HG03103 (cell line): ENCODE results near the gene MAOA.
"Not testable (repeated sequence)": the region's sequence is repeated elsewhere in the genome, so short reads cannot be mapped to it uniquely, and the experiment has no call there.

Experiments used
- ATAC-seq: cut with Tn5 transposase; IDR thresholded peaks from one replicate; pipeline ENCODE4 v1.9.1; 2021; ENCODE audit warnings: low read depth; ENCODE audit not compliant: unreplicated experiment

The MAOA gene

GRCh38 chrX:43707812-43708548, 51.9 kb downstream of the MAOA start:
- no peak for ATAC-seq

DNA sequence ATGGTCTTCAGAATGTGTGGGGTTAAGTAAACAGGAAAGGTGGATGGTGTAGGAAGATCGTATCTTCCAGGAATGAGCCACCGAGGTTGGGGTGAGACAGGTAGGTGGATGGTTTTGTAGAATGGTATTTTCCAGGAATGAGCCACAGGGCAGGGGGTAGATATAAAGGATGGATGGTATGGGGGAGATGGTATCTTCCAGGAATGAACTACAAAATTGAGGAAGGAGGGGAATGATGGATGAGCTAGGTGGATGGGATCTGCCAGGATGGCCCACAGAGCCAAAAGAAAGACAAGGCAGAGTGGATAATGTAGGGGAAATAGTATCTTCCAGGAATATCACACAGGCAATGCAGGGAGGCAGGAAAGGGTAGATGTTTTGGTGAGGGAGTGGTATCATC, 60.0 kb downstream of the MAOA start:
- no peak for ATAC-seq

DNA sequence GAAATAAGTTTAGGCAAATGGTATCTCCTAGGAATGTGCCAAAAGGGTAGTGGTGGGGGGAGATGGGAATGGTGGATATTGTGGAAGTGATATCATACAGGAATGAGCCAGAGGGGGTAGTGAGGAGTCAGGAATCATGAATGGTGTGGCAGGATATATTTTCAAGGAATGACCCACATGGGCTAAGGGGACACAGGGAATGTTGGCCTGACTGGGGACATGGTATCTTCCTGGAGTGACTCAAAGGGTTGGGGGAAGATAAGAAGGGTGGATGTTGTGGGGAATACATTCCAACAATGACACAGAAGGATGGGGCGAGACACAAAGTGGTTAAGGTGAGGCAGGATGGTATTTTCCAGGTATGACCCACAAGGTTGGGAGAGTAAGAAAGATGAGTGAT, 60.6 kb downstream of the MAOA start:
- ATAC-seq: no peak

- ATAC-seq: no peak
Measured at GRCh38 chrX:43717161-43717560, 61.1 kb downstream of the MAOA start.

DNA sequence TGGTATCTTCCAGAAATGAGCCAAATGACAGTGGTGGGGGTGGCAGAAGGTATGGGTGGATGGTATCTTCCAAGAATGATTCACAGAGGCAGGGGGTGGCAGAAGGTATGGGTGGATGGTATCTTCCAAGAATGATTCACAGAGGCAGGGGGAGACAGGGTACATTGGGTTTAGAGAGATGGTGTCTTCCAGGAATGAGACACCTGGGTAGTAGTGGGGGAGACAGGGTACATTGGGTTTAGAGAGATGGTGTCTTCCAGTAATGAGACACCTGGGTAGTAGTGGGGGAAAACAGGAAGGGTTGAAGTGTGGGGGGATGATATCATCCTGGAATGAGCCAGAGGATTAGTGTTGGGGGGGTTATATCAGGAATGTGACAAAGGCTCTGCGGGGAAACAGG, 62.0 kb downstream of the MAOA start:
- ATAC-seq: no peak

DNA sequence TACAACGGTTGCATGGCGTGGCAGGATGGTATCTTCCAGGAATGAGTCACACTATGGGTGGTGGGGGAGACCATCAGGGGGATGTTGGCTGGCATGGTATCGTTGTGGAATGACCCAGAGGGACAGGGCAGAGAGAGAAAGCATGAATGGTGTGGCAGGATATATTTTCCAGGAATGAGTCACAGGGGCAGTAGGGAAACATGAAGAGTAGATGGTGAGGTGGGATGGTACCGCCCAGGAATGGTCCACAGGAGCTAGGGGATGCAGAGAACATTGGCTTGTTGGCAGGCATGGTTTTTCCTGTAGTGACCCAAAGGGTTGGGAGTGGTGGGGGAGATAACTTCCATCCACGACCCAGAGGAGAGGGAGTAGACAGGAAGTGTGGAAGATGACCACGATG, 62.4 kb downstream of the MAOA start:
- ATAC-seq: no peak

DNA sequence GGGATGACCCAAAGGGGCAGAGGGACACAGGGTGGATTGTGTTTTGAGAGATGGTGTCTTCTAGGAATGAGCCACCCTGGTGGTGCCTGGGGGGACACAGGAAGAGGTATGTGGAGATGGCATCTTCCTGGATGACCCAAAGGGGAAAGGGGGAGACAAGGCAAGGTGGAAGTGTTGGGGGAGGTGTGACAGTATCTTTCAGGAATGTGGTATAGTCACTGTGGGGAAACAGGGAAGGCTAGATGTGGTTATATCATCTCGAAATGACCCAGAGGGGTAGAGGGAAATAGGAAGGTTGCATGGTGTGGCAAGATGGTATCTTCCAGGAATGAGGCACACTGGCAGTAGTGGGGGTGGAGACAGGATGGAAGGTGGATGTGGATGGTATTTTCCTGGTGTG, 62.9 kb downstream of the MAOA start:
- ATAC-seq: no peak

- ATAC-seq: no peak
Measured at GRCh38 chrX:43720082-43720481, 64.0 kb downstream of the MAOA start.

DNA sequence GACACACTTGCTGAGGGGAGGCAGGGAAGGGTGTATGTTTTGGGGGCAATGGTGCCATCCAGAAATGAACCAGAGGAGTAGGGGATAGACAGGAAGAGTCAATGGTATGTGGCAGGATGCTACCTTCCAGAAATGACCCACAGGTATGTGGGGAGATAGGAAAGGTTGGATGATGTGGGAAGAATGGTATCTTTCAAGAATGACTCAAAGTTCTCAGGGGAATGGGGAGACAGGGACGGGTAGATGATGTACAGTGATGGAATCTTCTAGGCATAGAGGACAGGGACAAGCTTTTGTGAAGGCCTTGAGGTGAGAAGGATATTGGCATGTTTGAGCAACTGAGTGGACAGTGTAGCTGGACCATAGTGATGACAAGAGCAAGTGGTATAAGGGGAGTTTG, 64.9 kb downstream of the MAOA start:
- no peak for ATAC-seq

- not testable (repeated sequence) for ATAC-seq
Measured at GRCh38 chrX:43725227-43725626, 69.1 kb downstream of the MAOA start.

- ATAC-seq: not testable (repeated sequence)
Measured at GRCh38 chrX:43727254-43727653, 71.2 kb downstream of the MAOA start.

GRCh38 chrX:43728002-43728401, 71.9 kb downstream of the MAOA start:
- ATAC-seq: no peak

- no peak for ATAC-seq
Measured at GRCh38 chrX:43728966-43729365, 72.9 kb downstream of the MAOA start.

GRCh38 chrX:43731086-43731485, 75.0 kb downstream of the MAOA start:
- ATAC-seq: no peak

DNA sequence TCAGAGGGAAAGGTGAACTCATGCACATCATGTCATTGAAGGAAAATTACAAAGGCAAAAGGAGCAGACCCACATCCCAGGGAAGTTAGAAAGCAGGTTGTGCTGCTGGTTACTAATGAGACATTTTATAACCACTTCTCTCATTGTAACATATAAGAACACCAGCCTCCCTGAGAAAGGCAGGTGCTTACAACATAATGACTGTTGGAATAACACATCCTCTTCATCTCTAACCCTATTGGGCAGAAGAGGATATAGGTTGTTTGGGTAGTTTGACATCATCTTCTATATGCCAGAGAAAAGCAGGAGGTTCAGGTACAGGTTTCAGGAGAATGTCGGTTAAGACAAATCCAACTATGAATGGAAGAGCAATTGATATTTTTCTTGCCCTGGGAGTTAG, 77.6 kb downstream of the MAOA start:
- ATAC-seq: no peak

- ATAC-seq: no peak
Measured at GRCh38 chrX:43734444-43734843, 78.3 kb downstream of the MAOA start.

DNA sequence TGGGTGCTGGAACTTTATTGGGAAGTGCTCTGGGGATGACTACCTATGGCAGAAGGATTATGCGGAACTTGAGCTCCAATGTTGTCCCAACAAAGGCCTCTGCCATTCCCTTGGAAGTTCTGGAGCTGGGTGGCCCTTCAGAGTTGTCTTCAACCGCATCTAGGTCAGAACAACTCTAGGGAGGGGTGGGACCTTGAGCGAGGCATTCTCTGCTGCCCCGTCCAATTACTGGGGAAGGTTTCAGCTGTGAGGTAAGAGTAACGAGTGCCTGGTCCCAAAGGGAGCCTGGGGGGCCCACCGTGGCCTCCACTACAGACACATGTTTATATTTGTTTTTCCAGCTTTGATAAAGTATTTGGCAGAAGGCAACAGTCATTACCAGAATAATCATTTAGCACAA, 79.4 kb downstream of the MAOA start:
- no peak for ATAC-seq

- no peak for ATAC-seq
Measured at GRCh38 chrX:43735957-43736356, 79.9 kb downstream of the MAOA start.

DNA sequence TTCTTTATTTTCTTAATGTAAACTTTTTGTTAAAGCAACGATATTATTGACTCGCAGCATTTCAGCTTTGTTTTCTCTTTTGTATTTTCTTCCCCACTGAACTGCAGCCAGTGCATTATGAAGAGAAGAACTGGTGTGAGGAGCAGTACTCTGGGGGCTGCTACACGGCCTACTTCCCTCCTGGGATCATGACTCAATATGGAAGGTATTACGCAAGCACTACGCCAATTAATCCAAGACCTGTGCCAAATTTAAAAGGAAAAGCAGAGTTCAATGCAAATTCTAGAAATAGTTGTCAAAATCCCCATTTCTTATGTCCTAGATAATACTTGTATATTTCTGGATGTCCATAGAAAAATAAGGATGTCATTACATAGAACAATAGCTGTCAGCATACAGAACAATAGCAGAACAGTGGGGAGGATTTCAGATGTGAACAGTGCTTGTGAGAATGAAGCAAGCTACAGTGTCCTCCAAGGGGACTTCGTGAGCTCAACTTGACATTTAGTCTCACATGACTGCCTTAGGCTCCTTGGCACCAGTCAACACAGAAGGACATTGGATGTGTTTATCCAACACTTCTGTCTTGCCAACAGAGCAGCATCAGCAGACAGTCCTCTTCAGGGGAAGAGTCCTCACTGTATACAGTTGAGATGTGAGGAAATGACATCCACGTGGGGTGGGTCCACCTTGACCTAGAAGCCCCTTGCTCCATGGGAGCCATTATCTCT, 85.9 kb downstream of the MAOA start:
- no peak for ATAC-seq

DNA sequence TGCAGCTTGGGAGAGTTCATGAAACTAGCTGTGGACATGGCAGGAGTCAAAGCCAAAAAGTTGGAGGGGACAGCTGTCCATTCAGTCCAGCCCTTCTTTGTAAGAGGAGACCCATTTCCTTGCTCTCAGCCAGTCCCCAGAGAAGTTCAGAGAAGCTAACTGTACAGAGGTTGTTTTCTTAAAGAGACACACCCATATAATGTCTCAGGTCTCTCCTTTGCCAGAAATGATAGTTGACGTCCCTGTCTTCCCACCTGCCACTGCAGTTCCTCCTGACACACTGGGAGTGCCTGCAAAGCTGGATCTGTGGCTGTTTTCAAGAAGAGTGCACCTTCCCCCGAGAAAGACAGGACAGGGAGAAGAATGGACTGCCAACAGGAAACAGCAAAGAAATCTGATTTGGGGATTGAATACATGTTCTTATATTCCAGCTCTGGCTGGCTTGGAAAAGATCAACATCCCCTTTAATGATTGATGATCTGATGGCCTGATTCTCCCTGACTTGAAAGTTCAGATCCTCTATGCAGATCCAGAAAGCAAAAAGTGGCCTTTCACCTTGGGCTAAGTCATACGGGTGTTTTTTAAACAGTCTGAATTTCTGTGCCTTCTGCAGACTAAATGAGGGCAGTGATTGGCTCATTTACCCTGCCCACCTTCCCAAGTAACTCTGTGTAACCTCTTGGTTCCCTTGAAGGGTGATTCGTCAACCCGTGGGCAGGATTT, 87.2 kb downstream of the MAOA start:
- no peak for ATAC-seq

DNA sequence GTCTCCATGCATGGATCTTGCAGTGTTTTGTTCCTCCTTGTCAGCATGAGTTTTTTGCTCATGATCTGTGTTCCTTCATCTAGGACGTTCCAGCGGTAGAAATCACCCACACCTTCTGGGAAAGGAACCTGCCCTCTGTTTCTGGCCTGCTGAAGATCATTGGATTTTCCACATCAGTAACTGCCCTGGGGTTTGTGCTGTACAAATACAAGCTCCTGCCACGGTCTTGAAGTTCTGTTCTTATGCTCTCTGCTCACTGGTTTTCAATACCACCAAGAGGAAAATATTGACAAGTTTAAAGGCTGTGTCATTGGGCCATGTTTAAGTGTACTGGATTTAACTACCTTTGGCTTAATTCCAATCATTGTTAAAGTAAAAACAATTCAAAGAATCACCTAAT, 88.2 kb downstream of the MAOA start:
- no peak for ATAC-seq
